SK-N-MC (cell line): ENCODE results near the gene KRR1.

Source experiments
- DNase-seq: peaks from one replicate; pipeline ENCODE4 v3.0.0-alpha.2; 2011; ENCODE audit warnings: low read depth, low spot score
- H3K27ac ChIP-seq: fragments of 200-600 bp; sonication (generic); 2 replicates; pipeline ENCODE4 v1.5.1; 2016; ENCODE audit warnings: mixed run types
- H3K36me3 ChIP-seq: fragments of 200-600 bp; sonication (generic); 2 replicates; pipeline ENCODE4 v1.6.1; 2017; ENCODE audit warnings: antibody characterized with exemption, low read length, mixed read lengths; ENCODE audit not compliant: insufficient read depth
- H3K4me3 ChIP-seq: fragments of 200-600 bp; sonication (generic); 2 replicates; pipeline ENCODE4 v1.5.1; 2016
- H3K9ac ChIP-seq: fragments of 200-600 bp; sonication (generic); 2 replicates; pipeline ENCODE4 v1.8.0; 2017; ENCODE audit warnings: mixed run types, mixed read lengths; ENCODE audit not compliant: insufficient read length
- H3K9me3 ChIP-seq: fragments of 200-600 bp; sonication (generic); 2 replicates; pipeline ENCODE4 v1.6.1; 2017; ENCODE audit warnings: low read depth, mild to moderate bottlenecking, antibody characterized with exemption, low read length, moderate library complexity, mixed read lengths
- EZH2 ChIP-seq: fragments of 200-600 bp; sonication (generic); IDR thresholded peaks from one replicate; pipeline ENCODE4 v1.6.1; 2017; ENCODE audit warnings: antibody characterized with exemption
- FOXP2 ChIP-seq: optimal IDR thresholded peaks from 2 replicates; pipeline ENCODE3; 2011; ENCODE audit warnings: mild to moderate bottlenecking, moderate library complexity; ENCODE audit not compliant: insufficient read depth; ENCODE audit errors: extremely low read length, control extremely low read depth
- POLR2AphosphoS5 ChIP-seq: IDR thresholded peaks from 2 replicates; pipeline ENCODE4 v1.6.1; 2012; ENCODE audit warnings: mild to moderate bottlenecking, low read depth, low read length, borderline replicate concordance

Gene KRR1

GRCh38 chr12:75549989-75550388 is 38.6 kb upstream of the KRR1 start:
- H3K27ac ChIP-seq: no peak overlapping the region
- no peak for TF ChIP-seq EZH2
- TF ChIP-seq FOXP2: no peak
- no peak for TF ChIP-seq POLR2AphosphoS5
- H3K9me3 ChIP-seq: no peaks in the 10 kb centered on the region
- no peaks in the 10 kb centered on the region for H3K36me3 ChIP-seq
- H3K4me3 ChIP-seq: no peak overlapping the region
- DNase-seq: no peak
- H3K9ac ChIP-seq: no peak overlapping the region

- no peak overlapping the region for H3K27ac ChIP-seq
- TF ChIP-seq EZH2 (no peak), POLR2AphosphoS5 (no peak), FOXP2 (no peak)
- no peak overlapping the region for H3K9ac ChIP-seq
- DNase-seq: no peak
- no peaks in the 10 kb centered on the region for H3K36me3 ChIP-seq
- no peak overlapping the region for H3K4me3 ChIP-seq
- no peaks in the 10 kb centered on the region for H3K9me3 ChIP-seq
Measured at GRCh38 chr12:75548879-75549278, 37.5 kb upstream of the KRR1 start.

GRCh38 chr12:75545636-75546035 is 34.2 kb upstream of the KRR1 start:
- DNase-seq: no peak
- TF ChIP-seq EZH2: no peak
- TF ChIP-seq FOXP2: no peak
- no peak for TF ChIP-seq POLR2AphosphoS5
- Histone ChIP-seq H3K36me3 (no peaks in the 10 kb centered on the region), H3K9me3 (no peaks in the 10 kb centered on the region), H3K27ac (no peak overlapping the region), H3K4me3 (no peak overlapping the region), H3K9ac (no peak overlapping the region)

- H3K4me3 ChIP-seq: no peak overlapping the region
- no peak for DNase-seq
- H3K36me3 ChIP-seq: no peaks in the 10 kb centered on the region
- H3K9me3 ChIP-seq: no peaks in the 10 kb centered on the region
- no peak overlapping the region for H3K9ac ChIP-seq
- no peak overlapping the region for H3K27ac ChIP-seq
- TF ChIP-seq EZH2 (no peak), POLR2AphosphoS5 (no peak), FOXP2 (no peak)
Measured at GRCh38 chr12:75543529-75543928, 32.1 kb upstream of the KRR1 start.

- TF ChIP-seq EZH2 (no peak), POLR2AphosphoS5 (no peak), FOXP2 (no peak)
- Histone ChIP-seq H3K36me3 (no peaks in the 10 kb centered on the region), H3K4me3 (no peak overlapping the region), H3K9ac (no peak overlapping the region), H3K9me3 (no peaks in the 10 kb centered on the region), H3K27ac (no peak overlapping the region)
- DNase-seq: no peak
Measured at GRCh38 chr12:75542942-75543341, 31.5 kb upstream of the KRR1 start.

GRCh38 chr12:75539889-75540288 is 28.5 kb upstream of the KRR1 start:
- Histone ChIP-seq H3K36me3 (no peaks in the 10 kb centered on the region), H3K9ac (no peak overlapping the region), H3K4me3 (no peak overlapping the region), H3K27ac (no peak overlapping the region), H3K9me3 (no peaks in the 10 kb centered on the region)
- TF ChIP-seq FOXP2 (no peak), EZH2 (no peak), POLR2AphosphoS5 (no peak)
- no peak for DNase-seq

- Histone ChIP-seq H3K4me3 (no peak overlapping the region), H3K9me3 (no peaks in the 10 kb centered on the region), H3K36me3 (no peaks in the 10 kb centered on the region), H3K9ac (no peak overlapping the region), H3K27ac (no peak overlapping the region)
- TF ChIP-seq FOXP2 (no peak), EZH2 (no peak), POLR2AphosphoS5 (no peak)
- DNase-seq: no peak
Measured at GRCh38 chr12:75533239-75533638, 21.8 kb upstream of the KRR1 start.

- no peak overlapping the region for H3K4me3 ChIP-seq
- no peaks in the 10 kb centered on the region for H3K9me3 ChIP-seq
- TF ChIP-seq POLR2AphosphoS5 (no peak), FOXP2 (no peak), EZH2 (no peak)
- no peak for DNase-seq
- no peak overlapping the region for H3K27ac ChIP-seq
- no peaks in the 10 kb centered on the region for H3K36me3 ChIP-seq
- H3K9ac ChIP-seq: no peak overlapping the region
Measured at GRCh38 chr12:75529826-75530225, 18.4 kb upstream of the KRR1 start.

GRCh38 chr12:75529316-75529715 is 17.9 kb upstream of the KRR1 start:
- Histone ChIP-seq H3K27ac (no peak overlapping the region), H3K4me3 (no peak overlapping the region), H3K36me3 (no peaks in the 10 kb centered on the region), H3K9ac (no peak overlapping the region), H3K9me3 (no peaks in the 10 kb centered on the region)
- TF ChIP-seq FOXP2: no peak
- no peak for TF ChIP-seq POLR2AphosphoS5
- no peak for TF ChIP-seq EZH2
- no peak for DNase-seq
